ENCODE results near the gene ENOPH1. TPM values are rescaled to one million over a fixed set of nuclear protein-coding genes. Genes with fewer than 3 reads are reported as not detected.

ENOPH1 gene
- total RNA-seq, 1 experiment from 2014 or later: 36.0 TPM

GRCh38 chr4:82430964-82431745 lies 765 bp downstream of the ENOPH1 start:
- no peaks in the 10 kb centered on the region for H3K9me3 Mint-ChIP-seq (ENCODE audit: unreplicated experiment)
- DNase-seq (ENCODE audit: unreplicated experiment): no peak
- peak overlapping the region; percentile 98 for H3K4me3 Mint-ChIP-seq (ENCODE audit: unreplicated experiment)
- peaks cover 65% of the 10 kb centered on the region for H3K36me3 Mint-ChIP-seq (ENCODE audit: insufficient read depth, unreplicated experiment)
- peak overlapping the region; percentile 99 for H3K27ac Mint-ChIP-seq (ENCODE audit: low read depth, unreplicated experiment)
- no peaks in the 10 kb centered on the region for H3K27me3 Mint-ChIP-seq (ENCODE audit: insufficient read depth, unreplicated experiment)
- ChIA-PET POLR2A (interaction anchor here (0.6 to 6.5 kb wide), 22 partner anchors 8 to 606 kb away, joined by 3 to 91 read pairs (median 4); partner anchors contain the start of genes COPS4, HNRNPD and THAP9), CTCF (interaction anchor here (0.5 to 1.4 kb wide), 6 partner anchors 10 to 70 kb away, joined by 3 to 4 read pairs (median 3); partner anchors contain the start of gene HNRNPD)
- intact Hi-C loops (cut with micrococcal nuclease): no loop called here
- peaks cover 21% of the 10 kb centered on the region for H3K4me1 Mint-ChIP-seq (ENCODE audit: insufficient read depth, unreplicated experiment)
- no peak for TF ChIP-seq CTCF (IDR thresholded peaks at IDR 0.05; ENCODE audit: unreplicated experiment)
- TSS peak; percentile 48 for BruUV-seq (replicated peaks)

- POLR2A ChIA-PET: interaction anchor here (0.6 to 6.5 kb wide), 17 partner anchors 8 to 603 kb away, joined by 3 to 91 read pairs (median 6); partner anchors contain the start of genes COPS4, HNRNPD and THAP9
- BruUV-seq (replicated peaks): no TSS peak
- Mint-ChIP-seq H3K36me3 (ENCODE audit: insufficient read depth, unreplicated experiment) (peaks cover 65% of the 10 kb centered on the region), H3K27ac (ENCODE audit: low read depth, unreplicated experiment) (peak overlapping the region; percentile 12), H3K4me1 (ENCODE audit: insufficient read depth, unreplicated experiment) (peaks cover 15% of the 10 kb centered on the region), H3K9me3 (ENCODE audit: unreplicated experiment) (no peaks in the 10 kb centered on the region), H3K4me3 (ENCODE audit: unreplicated experiment) (peak overlapping the region; percentile 98), H3K27me3 (ENCODE audit: insufficient read depth, unreplicated experiment) (no peaks in the 10 kb centered on the region)
- intact Hi-C loops (cut with micrococcal nuclease): no loop called here
- TF ChIP-seq CTCF (IDR thresholded peaks at IDR 0.05; ENCODE audit: unreplicated experiment): no peak
- CTCF ChIA-PET: interaction anchor here (0.5 to 1.4 kb wide), 3 partner anchors 9 to 51 kb away, joined by 3 to 4 read pairs (median 4); no protein-coding TSS in a partner anchor
- no peak for DNase-seq (ENCODE audit: unreplicated experiment)
These were observed 1.4 kb downstream of the ENOPH1 start for GRCh38 chr4:82431831-82432230.

GRCh38 chr4:82432596-82432995 lies 2.2 kb downstream of the ENOPH1 start:
- Mint-ChIP-seq H3K4me1 (ENCODE audit: insufficient read depth, unreplicated experiment) (peaks cover 15% of the 10 kb centered on the region), H3K27me3 (ENCODE audit: insufficient read depth, unreplicated experiment) (no peaks in the 10 kb centered on the region), H3K9me3 (ENCODE audit: unreplicated experiment) (no peaks in the 10 kb centered on the region), H3K4me3 (ENCODE audit: unreplicated experiment) (peak overlapping the region; percentile 98), H3K27ac (ENCODE audit: low read depth, unreplicated experiment) (peak overlapping the region; percentile 54), H3K36me3 (ENCODE audit: insufficient read depth, unreplicated experiment) (peaks cover 60% of the 10 kb centered on the region)
- CTCF ChIA-PET: interaction anchor here (0.7 to 1.4 kb wide), 3 partner anchors 9 to 52 kb away, joined by 4 read pairs; no protein-coding TSS in a partner anchor
- DNase-seq (ENCODE audit: unreplicated experiment): no peak
- intact Hi-C loops (cut with micrococcal nuclease): no loop called here
- BruUV-seq (replicated peaks): no TSS peak
- TF ChIP-seq CTCF (IDR thresholded peaks at IDR 0.05; ENCODE audit: unreplicated experiment): no peak
- POLR2A ChIA-PET: interaction anchor here (0.7 to 6.5 kb wide), 8 partner anchors 7 to 800 kb away, joined by 3 to 91 read pairs (median 18); partner anchors contain the start of genes HNRNPD and THAP9

- peaks cover 16% of the 10 kb centered on the region for H3K4me1 Mint-ChIP-seq (ENCODE audit: insufficient read depth, unreplicated experiment)
- H3K4me3 Mint-ChIP-seq (ENCODE audit: unreplicated experiment): no peak overlapping the region
- no TSS peak for BruUV-seq (replicated peaks)
- intact Hi-C loops (cut with micrococcal nuclease): no loop called here
- ChIA-PET CTCF (no interaction called here), POLR2A (interaction anchor here (1.0 kb wide), 1 partner anchor 60 kb away, joined by 3 read pairs; the partner anchor contains the start of gene HNRNPD)
- no peak overlapping the region for H3K27ac Mint-ChIP-seq (ENCODE audit: low read depth, unreplicated experiment)
- H3K9me3 Mint-ChIP-seq (ENCODE audit: unreplicated experiment): no peaks in the 10 kb centered on the region
- H3K36me3 Mint-ChIP-seq (ENCODE audit: insufficient read depth, unreplicated experiment): peaks cover 48% of the 10 kb centered on the region
- H3K27me3 Mint-ChIP-seq (ENCODE audit: insufficient read depth, unreplicated experiment): no peaks in the 10 kb centered on the region
- TF ChIP-seq CTCF (IDR thresholded peaks at IDR 0.05; ENCODE audit: unreplicated experiment): no peak
- no peak for DNase-seq (ENCODE audit: unreplicated experiment)
These were observed 3.4 kb downstream of the ENOPH1 start for GRCh38 chr4:82433791-82434190.

All from MCF 10A (cell line).